H1 (cell line): Measurements from ENCODE around the gene NPTN. TPM values are rescaled to one million over a fixed set of nuclear protein-coding genes. Genes with fewer than 3 reads are reported as not detected.

Source experiments
- CTCF ChIA-PET: fragments of 300-600 bp; sonication (Branson Sonifier 250); formaldehyde crosslinking; loops from one replicate; lab custom pipeline; 2021; ENCODE audit not compliant: partially characterized antibody; lab: Charles Lee
- POLR2A ChIA-PET: fragments of 300-600 bp; sonication (Branson Sonifier 250); formaldehyde crosslinking; loops from one replicate; lab custom pipeline; 2021; ENCODE audit warnings: inconsistent platforms; ENCODE audit not compliant: partially characterized antibody; lab: Charles Lee
- DNase-seq, 2 experiments: peaks; one replicate each; pipeline versions ENCODE4 v3.0.0 to v3.0.0-alpha.2; 2010 to 2022; ENCODE audit warnings: low spot score in 2 of 2, low read depth in 1 of 2, mixed read lengths in 1 of 2
- FAIRE-seq: peaks from 2 replicates; lab custom pipeline; 2011; peaks lifted over from hg19 to GRCh38; lab: Jason Lieb, UNC
- H2AFZ ChIP-seq: 2 replicates; pipeline ENCODE4 v1.8.1; 2012; ENCODE audit warnings: low read length, inconsistent platforms
- H2AK5ac ChIP-seq: 2 replicates; pipeline ENCODE4 v1.6.1; 2013; ENCODE audit warnings: low read depth, low read length
- H2BK120ac ChIP-seq: replicated peaks from 2 replicates; pipeline ENCODE3; 2013; ENCODE audit warnings: low read depth, low read length, inconsistent platforms
- H2BK12ac ChIP-seq: 2 replicates; pipeline ENCODE4 v1.6.1; 2013; ENCODE audit warnings: low read depth, low read length
- H2BK15ac ChIP-seq: 2 replicates; pipeline ENCODE4 v1.6.1; 2013; ENCODE audit warnings: low read length
- H2BK20ac ChIP-seq: 2 replicates; pipeline ENCODE4 v1.6.1; 2013; ENCODE audit warnings: low read length
- H2BK5ac ChIP-seq: 2 replicates; pipeline ENCODE4 v1.6.1; 2013; ENCODE audit warnings: low read depth, low read length
- H3K14ac ChIP-seq: 2 replicates; pipeline ENCODE4 v1.6.1; 2013; ENCODE audit warnings: inconsistent platforms; ENCODE audit not compliant: insufficient read length
- H3K18ac ChIP-seq: 2 replicates; pipeline ENCODE4 v1.6.1; 2013; ENCODE audit warnings: low read length; ENCODE audit errors: extremely low read depth
- H3K23ac ChIP-seq: 2 replicates; pipeline ENCODE4 v1.6.1; 2013; ENCODE audit warnings: inconsistent platforms; ENCODE audit not compliant: insufficient read length
- H3K23me2 ChIP-seq: 2 replicates; pipeline ENCODE4 v1.6.1; 2013; ENCODE audit warnings: low read depth, low read length
- H3K27ac ChIP-seq: 2 replicates; pipeline ENCODE4 v1.6.1; 2011; ENCODE audit warnings: low read depth, low read length, inconsistent platforms
- H3K27me3 ChIP-seq, 4 experiments: replicated peaks in 1 of 4; 1 replicate in 1 of 4; 2 replicates in 3 of 4; pipeline versions ENCODE4 v1.6.1 to v1.8.1; 2011 to 2013; ENCODE audit warnings: low read length in 3 of 4, mild to moderate bottlenecking in 3 of 4, inconsistent platforms in 2 of 4, mixed read lengths in 2 of 4, moderate library complexity in 1 of 4; ENCODE audit not compliant: control insufficient read depth in 3 of 4, insufficient read depth in 3 of 4; ENCODE audit errors: extremely low read depth in 1 of 4
- H3K36me3 ChIP-seq, 4 experiments: 2 replicates each; pipeline versions ENCODE4 v1.6.1 to v1.8.1; 2011 to 2013; ENCODE audit warnings: mild to moderate bottlenecking in 4 of 4, low read length in 3 of 4, moderate library complexity in 2 of 4, control low read depth in 1 of 4, inconsistent platforms in 1 of 4; ENCODE audit not compliant: insufficient read depth in 4 of 4, control insufficient read depth in 2 of 4
- H3K4ac ChIP-seq: replicated peaks from 2 replicates; pipeline ENCODE3; 2013; ENCODE audit warnings: low read length, low read depth, mixed read lengths, inconsistent platforms; ENCODE audit not compliant: insufficient read length
- H3K4me1 ChIP-seq, 4 experiments: replicated peaks in 1 of 4; 1 replicate in 1 of 4; 2 replicates in 3 of 4; pipeline versions ENCODE4 v1.6.1 to v1.8.1; 2011 to 2013; ENCODE audit warnings: low read length in 3 of 4, inconsistent platforms in 2 of 4, mixed read lengths in 1 of 4; ENCODE audit not compliant: insufficient read depth in 4 of 4, control insufficient read depth in 3 of 4
- H3K4me2 ChIP-seq, 2 experiments: 2 replicates each; pipeline versions ENCODE4 v1.6.1 to v1.8.1; 2011 to 2013; ENCODE audit warnings: low read depth in 2 of 2, low read length in 2 of 2, control low read depth in 1 of 2, inconsistent platforms in 1 of 2, mild to moderate bottlenecking in 1 of 2; ENCODE audit not compliant: insufficient read depth in 1 of 2
- H3K4me3 ChIP-seq, 4 experiments: fragments of 200-600, 300-600 bp in 1 of 4; sonication (generic), shearing (Covaris generic), sonication (Bioruptor Twin) in 1 of 4; 2 replicates each; pipeline versions ENCODE4 v1.5.1 to v1.8.1; 2011 to 2016; ENCODE audit warnings: low read length in 4 of 4, low read depth in 3 of 4, control low read depth in 2 of 4, inconsistent platforms in 2 of 4, mild to moderate bottlenecking in 2 of 4, mixed read lengths in 1 of 4, moderate library complexity in 1 of 4; ENCODE audit not compliant: insufficient read depth in 2 of 4; ENCODE audit errors: extremely low read depth in 1 of 4
- H3K56ac ChIP-seq: replicated peaks from 2 replicates; pipeline ENCODE3; 2013; ENCODE audit warnings: low read depth, mild to moderate bottlenecking, mixed read lengths, low read length, inconsistent platforms; ENCODE audit not compliant: insufficient read length
- H3K79me1 ChIP-seq: 2 replicates; pipeline ENCODE4 v1.6.1; 2013; ENCODE audit warnings: low read depth, low read length, control low read depth
- H3K79me2 ChIP-seq, 2 experiments: 2 replicates each; pipeline versions ENCODE4 v1.6.1 to v1.8.1; 2012 to 2013; ENCODE audit warnings: low read length in 2 of 2, mild to moderate bottlenecking in 2 of 2, inconsistent platforms in 1 of 2; ENCODE audit not compliant: insufficient read depth in 2 of 2, control insufficient read depth in 1 of 2
- H3K9ac ChIP-seq, 4 experiments: replicated peaks in 1 of 4; 1 replicate in 1 of 4; 2 replicates in 3 of 4; pipeline versions ENCODE4 v1.6.1 to v1.8.1; 2011 to 2013; ENCODE audit warnings: low read depth in 3 of 4, low read length in 3 of 4, control low read depth in 2 of 4, mild to moderate bottlenecking in 2 of 4, moderate library complexity in 2 of 4, inconsistent platforms in 1 of 4; ENCODE audit errors: extremely low read depth in 1 of 4
- H3K9me3 ChIP-seq, 2 experiments: 2 replicates each; pipeline versions ENCODE4 v1.6.1 to v1.8.1; 2012 to 2013; ENCODE audit warnings: mild to moderate bottlenecking in 2 of 2, moderate library complexity in 2 of 2, control low read depth in 1 of 2, inconsistent platforms in 1 of 2, low read depth in 1 of 2, low read length in 1 of 2, mixed read lengths in 1 of 2; ENCODE audit not compliant: insufficient read depth in 2 of 2
- H4K20me1 ChIP-seq, 2 experiments: replicated peaks in 1 of 2; 2 replicates each; pipeline versions ENCODE3 to v1.8.1; 2011 to 2013; ENCODE audit warnings: inconsistent platforms in 2 of 2, low read length in 2 of 2, mild to moderate bottlenecking in 1 of 2; ENCODE audit not compliant: insufficient read depth in 2 of 2, control insufficient read depth in 1 of 2
- H4K5ac ChIP-seq: 2 replicates; pipeline ENCODE4 v1.6.1; 2013; ENCODE audit warnings: low read length, low read depth, mixed read lengths, inconsistent platforms; ENCODE audit not compliant: insufficient read length
- H4K8ac ChIP-seq: 2 replicates; pipeline ENCODE4 v1.8.0; 2013; ENCODE audit warnings: mild to moderate bottlenecking, moderate library complexity, low read length, inconsistent platforms; ENCODE audit not compliant: insufficient read depth; ENCODE audit errors: extremely low read depth
- H4K91ac ChIP-seq: replicated peaks from 2 replicates; pipeline ENCODE3; 2013; ENCODE audit warnings: low read length, mixed read lengths, inconsistent platforms; ENCODE audit not compliant: insufficient read length
- CHD1 ChIP-seq: IDR thresholded peaks from 2 replicates; pipeline ENCODE4 v1.6.1; 2012; ENCODE audit warnings: low read depth, low read length, improper control_type of control experiment
- JUND ChIP-seq: IDR thresholded peaks from 2 replicates; pipeline ENCODE4 v1.6.1; 2011; ENCODE audit warnings: mild to moderate bottlenecking, improper control_type of control experiment, low read length
- RNF2 ChIP-seq: fragments of 200-900, 300-1000 bp; sonication (generic); IDR thresholded peaks from 2 replicates; pipeline ENCODE4 v1.7.1; 2016; ENCODE audit warnings: borderline replicate concordance, low read depth, mild to moderate bottlenecking, antibody characterized with exemption, low read length; ENCODE audit not compliant: poor library complexity, severe bottlenecking; ENCODE audit errors: missing control alignments
- WGBS, 2 experiments: shearing (Covaris generic) in 1 of 2; methylation state at CpG; one replicate each; pipeline versions ENCODE4 v1.1.6 to v1.1.7; 2013 to 2015; ENCODE audit warnings: low lambda C conversion rate in 2 of 2, mixed read lengths in 2 of 2, inconsistent platforms in 1 of 2, low coverage in 1 of 2, missing lambda C conversion rate in 1 of 2; ENCODE audit not compliant: insufficient replicate concordance in 2 of 2, insufficient coverage in 1 of 2, insufficient read length in 1 of 2; ENCODE audit errors: extremely low coverage in 1 of 2, missing lambda C conversion rate in 1 of 2; 5-methylcytosine and 5-hydroxymethylcytosine counted together
- polyA plus RNA-seq, 7 experiments: library from polyadenylated mRNA; depleted of rRNA in 3 of 7; stranded (reverse) in 5 of 7; unstranded in 2 of 7; fragments of >200 nt in 5 of 7; fragments of 200-250 nt in 2 of 7; gene quantifications; 1 replicate in 5 of 7; 2 replicates in 1 of 7; 4 replicates in 1 of 7; pipeline versions ENCODE4 v1.2.1 to v1.2.3, GENCODE V29; 2011 to 2013; ENCODE audit warnings: missing spikeins in 2 of 7, mixed read lengths in 2 of 7
- total RNA-seq: library from RNA; stranded (reverse); fragmentation: NEBNext Ultra II Directional; extraction: Animal tissue kit (Norgen Biotek cat#: 25700); gene quantifications from 2 replicates; pipeline ENCODE4 v1.2.1, GENCODE V29; 2021

The NPTN gene
- total and polyA plus RNA-seq, 2 of the 8 experiments (the other 6 are each of a cell fraction or from before 2014, with no cell fraction given): 67.0 to 113 TPM

GRCh38 chr15:73617301-73617831, 15.8 kb downstream of the NPTN start:
- DNase-seq: no peak
- H2BK12ac ChIP-seq: no peak overlapping the region
- peaks cover 4 to 10% of the 10 kb centered on the region in 2 experiments for H4K20me1 ChIP-seq
- H3K9me3 ChIP-seq: no peaks in the 10 kb centered on the region
- 56% methylated on average over 2 of the region's 2 CpGs; no CpG with 5 or more reads in 1 of the 2 experiments for WGBS, 2 experiments
- no peaks in the 10 kb centered on the region for H3K23me2 ChIP-seq
- no peak overlapping the region for H2BK20ac ChIP-seq
- H3K9ac ChIP-seq: no peak overlapping the region
- no peak overlapping the region for H3K23ac ChIP-seq
- H3K18ac ChIP-seq: no peak overlapping the region
- H3K79me1 ChIP-seq: peaks cover 6% of the 10 kb centered on the region
- no peak overlapping the region for H3K14ac ChIP-seq
- H3K27ac ChIP-seq: no peak overlapping the region; the same call in 1 of the 2 replicates
- H4K5ac ChIP-seq: no peak overlapping the region
- no peak overlapping the region for H2BK15ac ChIP-seq
- H2AK5ac ChIP-seq: no peak overlapping the region
- no peaks in the 10 kb centered on the region for H3K27me3 ChIP-seq
- no peak overlapping the region for H2AFZ ChIP-seq
- no peak overlapping the region for H2BK120ac ChIP-seq
- H2BK5ac ChIP-seq: no peak overlapping the region
- no peak overlapping the region for H3K56ac ChIP-seq
- H3K4me2 ChIP-seq: peak overlapping the region; percentile 36 to 54; a peak in 3 of 4 replicates
- no peaks in the 10 kb centered on the region for H3K36me3 ChIP-seq
- peaks cover 0 to 21% (median 9%) of the 10 kb centered on the region in 4 experiments; a peak in 5 of 7 replicates for H3K4me1 ChIP-seq
- H4K91ac ChIP-seq: no peak overlapping the region
- POLR2A ChIA-PET: interaction anchor here (0.8 to 11.6 kb wide), 5 partner anchors 11 to 34 kb away, joined by 3 to 115 read pairs (median 3); partner anchors contain the start of gene NPTN
- no peak overlapping the region for H4K8ac ChIP-seq
- FAIRE-seq: no peak
- peaks cover 4 to 98% of the 10 kb centered on the region in 2 experiments for H3K79me2 ChIP-seq
- CTCF ChIA-PET: interaction anchor here (0.8 to 10.1 kb wide), 6 partner anchors 9 to 88 kb away, joined by 3 to 119 read pairs (median 6); partner anchors contain the start of gene NPTN
- H3K4me3 ChIP-seq: peak overlapping the region in 1 of 4 experiments; percentile 9; a peak in 1 of 8 replicates
- no peak overlapping the region for H3K4ac ChIP-seq
- no peak for TF ChIP-seq CHD1
- TF ChIP-seq JUND: no peak
- no peak for TF ChIP-seq RNF2
